GM19099 (cell line): ENCODE data around the gene SPRR2B.

Experiments
- POLR2A ChIP-seq: IDR thresholded peaks from 3 replicates; pipeline ENCODE4 v1.6.1; 2011; ENCODE audit warnings: low read depth; ENCODE audit not compliant: insufficient read length; ENCODE audit errors: extremely low read depth

SPRR2B gene

GRCh38 chr1:153049211-153049610, 22.2 kb downstream of the SPRR2B start:
- TF ChIP-seq POLR2A = no peak

- TF ChIP-seq POLR2A = no peak
These were observed 30.3 kb downstream of the SPRR2B start, which contains the start of gene SPRR2D for GRCh38 chr1:153040950-153041631. SPRR2D (minus strand) TSS chr1:153041120; CDS start chr1:153040346, 774 bp downstream.

GRCh38 chr1:153035211-153035610, 36.2 kb downstream of the SPRR2B start:
- TF ChIP-seq POLR2A = no peak

- TF ChIP-seq POLR2A = no peak
These were observed 38.6 kb downstream of the SPRR2B start for GRCh38 chr1:153032677-153033308.

- no peak for TF ChIP-seq POLR2A
These were observed 39.3 kb downstream of the SPRR2B start for GRCh38 chr1:153032073-153032472.

- TF ChIP-seq POLR2A = no peak
These were observed 40.5 kb downstream of the SPRR2B start, which contains the start of gene SPRR1B for GRCh38 chr1:153030895-153031294. SPRR1B (plus strand) TSS chr1:153031203; CDS start chr1:153032346, 1,143 bp downstream.

GRCh38 chr1:153028766-153029165, 42.6 kb downstream of the SPRR2B start:
- no peak for TF ChIP-seq POLR2A

- no peak for TF ChIP-seq POLR2A
These were observed 45.6 kb downstream of the SPRR2B start for GRCh38 chr1:153025797-153026196.

GRCh38 chr1:153024413-153024812, 47.0 kb downstream of the SPRR2B start:
- TF ChIP-seq POLR2A = no peak

- TF ChIP-seq POLR2A = no peak
These were observed 48.3 kb downstream of the SPRR2B start for GRCh38 chr1:153023109-153023508.
